ENCODE measurements around the gene RC3H1. TPM values are rescaled to one million over a fixed set of nuclear protein-coding genes. Genes with fewer than 3 reads are reported as not detected.

Gene RC3H1, protein sequence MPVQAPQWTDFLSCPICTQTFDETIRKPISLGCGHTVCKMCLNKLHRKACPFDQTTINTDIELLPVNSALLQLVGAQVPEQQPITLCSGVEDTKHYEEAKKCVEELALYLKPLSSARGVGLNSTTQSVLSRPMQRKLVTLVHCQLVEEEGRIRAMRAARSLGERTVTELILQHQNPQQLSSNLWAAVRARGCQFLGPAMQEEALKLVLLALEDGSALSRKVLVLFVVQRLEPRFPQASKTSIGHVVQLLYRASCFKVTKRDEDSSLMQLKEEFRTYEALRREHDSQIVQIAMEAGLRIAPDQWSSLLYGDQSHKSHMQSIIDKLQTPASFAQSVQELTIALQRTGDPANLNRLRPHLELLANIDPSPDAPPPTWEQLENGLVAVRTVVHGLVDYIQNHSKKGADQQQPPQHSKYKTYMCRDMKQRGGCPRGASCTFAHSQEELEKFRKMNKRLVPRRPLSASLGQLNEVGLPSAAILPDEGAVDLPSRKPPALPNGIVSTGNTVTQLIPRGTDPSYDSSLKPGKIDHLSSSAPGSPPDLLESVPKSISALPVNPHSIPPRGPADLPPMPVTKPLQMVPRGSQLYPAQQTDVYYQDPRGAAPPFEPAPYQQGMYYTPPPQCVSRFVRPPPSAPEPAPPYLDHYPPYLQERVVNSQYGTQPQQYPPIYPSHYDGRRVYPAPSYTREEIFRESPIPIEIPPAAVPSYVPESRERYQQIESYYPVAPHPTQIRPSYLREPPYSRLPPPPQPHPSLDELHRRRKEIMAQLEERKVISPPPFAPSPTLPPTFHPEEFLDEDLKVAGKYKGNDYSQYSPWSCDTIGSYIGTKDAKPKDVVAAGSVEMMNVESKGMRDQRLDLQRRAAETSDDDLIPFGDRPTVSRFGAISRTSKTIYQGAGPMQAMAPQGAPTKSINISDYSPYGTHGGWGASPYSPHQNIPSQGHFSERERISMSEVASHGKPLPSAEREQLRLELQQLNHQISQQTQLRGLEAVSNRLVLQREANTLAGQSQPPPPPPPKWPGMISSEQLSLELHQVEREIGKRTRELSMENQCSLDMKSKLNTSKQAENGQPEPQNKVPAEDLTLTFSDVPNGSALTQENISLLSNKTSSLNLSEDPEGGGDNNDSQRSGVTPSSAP
- total RNA-seq = 16.6 and 16.7 TPM in 2 replicates

DNA sequence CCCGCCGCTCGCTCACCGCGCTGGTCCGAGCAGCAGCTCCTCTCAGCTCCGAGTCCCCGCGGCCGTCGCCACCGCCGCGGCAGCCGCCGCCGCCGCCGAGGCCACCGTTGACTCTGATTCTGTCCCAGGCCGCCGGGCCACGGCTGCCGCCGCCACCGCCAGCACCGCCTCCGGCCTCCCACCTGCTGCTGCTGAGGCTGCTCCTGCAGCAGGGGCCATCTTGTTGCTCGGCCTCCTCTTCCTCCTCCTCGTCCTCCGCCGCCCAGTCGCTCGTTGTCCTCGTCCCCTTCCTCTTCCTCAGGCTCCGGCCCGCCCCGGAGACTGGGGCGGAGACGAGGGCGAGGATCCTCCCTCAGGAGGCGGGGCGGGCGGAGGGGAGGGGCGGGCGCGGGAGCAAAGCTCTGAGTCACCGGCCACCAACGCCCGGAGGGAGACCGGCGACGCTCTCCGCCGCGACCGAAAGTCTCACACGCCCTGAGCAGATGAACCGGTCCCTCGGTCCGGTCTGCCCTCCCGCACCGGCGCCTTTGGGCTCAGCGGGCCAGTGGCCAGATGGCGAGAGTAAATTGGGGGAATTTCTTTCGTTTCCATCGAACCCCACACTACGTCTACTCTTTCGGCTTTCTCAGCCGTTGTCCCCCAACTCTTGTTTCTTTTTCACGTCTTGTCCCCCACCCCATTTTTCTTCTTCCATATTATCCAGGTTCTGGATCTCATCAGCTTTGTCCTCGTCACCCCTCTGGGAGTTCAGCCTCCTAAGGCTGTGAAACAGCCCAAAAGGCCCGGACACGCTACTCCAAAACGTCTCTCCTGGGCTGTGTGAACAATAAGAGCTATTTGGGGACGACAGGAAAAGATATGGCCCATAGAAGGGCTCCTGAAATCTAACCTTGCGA, at the start of gene RC3H1:
RC3H1 (minus strand) TSS at position 278 of the 896 bp plus-strand sequence. CDS start 29,372 bp downstream, outside the sequence.

DNA sequence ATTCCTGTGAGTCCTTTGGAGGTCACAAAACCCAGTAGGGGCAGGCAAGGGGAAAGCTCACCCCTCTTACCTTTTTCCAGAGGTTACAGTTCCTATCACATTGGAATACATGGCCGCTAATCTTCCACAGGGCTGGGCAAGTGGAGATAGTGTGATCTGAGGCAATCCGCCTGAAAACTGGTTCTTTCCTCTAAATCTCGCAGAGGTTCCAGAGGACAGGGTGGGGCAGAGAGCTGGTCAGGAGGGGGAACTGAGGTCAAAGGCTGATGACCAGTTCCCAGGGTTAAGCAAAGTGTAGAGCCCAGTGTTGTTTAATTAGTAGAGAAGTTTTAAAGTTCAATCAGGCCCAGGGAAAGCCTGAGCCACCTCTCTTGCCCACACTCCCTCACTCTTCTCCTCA, 105.0 kb downstream of the RC3H1 start, which contains the start of gene SERPINC1:
SERPINC1 (minus strand) TSS at position 179 of the 400 bp plus-strand sequence; CDS start at position 111, 68 bp downstream.

Other genes starting within 250 kb of the RC3H1 start
- gene DARS2, start 197.7 kb downstream of the RC3H1 start, total RNA-seq = 19.4 and 29.4 TPM in 2 replicates
- gene CENPL, start 197.5 kb downstream of the RC3H1 start, total RNA-seq = 15.6 and 34.6 TPM in 2 replicates
- 531 and 643 TPM in 2 replicates for gene GAS5, start 154.4 kb downstream of the RC3H1 start, total RNA-seq
- gene ZBTB37, start 154.0 kb downstream of the RC3H1 start, total RNA-seq = 8.9 and 9.8 TPM in 2 replicates
- gene SERPINC1, start 105.0 kb downstream of the RC3H1 start, total RNA-seq = 0.12 TPM in 1 of 2 replicates, not detected in the other
- gene RABGAP1L, start 137.2 kb upstream of the RC3H1 start, total RNA-seq = 37.4 and 47.9 TPM in 2 replicates